Osteocyte (in vitro differentiated cells): ENCODE data around the gene FAF2. TPM values are rescaled to one million over a fixed set of nuclear protein-coding genes. Genes with fewer than 3 reads are reported as not detected.
"Not testable (repeated sequence)": the region's sequence is repeated elsewhere in the genome, so short reads cannot be mapped to it uniquely, and the experiment has no call there.

Experiments used
- DNase-seq: peaks from one replicate; pipeline ENCODE4 v3.0.0; 2021; ENCODE audit warnings: mixed read lengths; ENCODE audit not compliant: unreplicated experiment; ENCODE audit errors: extremely low spot score
- H3K27ac Mint-ChIP-seq: one replicate; pipeline ENCODE4 v1.8.0; 2021; ENCODE audit warnings: mild to moderate bottlenecking, mixed read lengths; ENCODE audit not compliant: unreplicated experiment
- H3K27me3 Mint-ChIP-seq: one replicate; pipeline ENCODE4 v1.8.0; 2021; ENCODE audit warnings: mixed read lengths; ENCODE audit not compliant: unreplicated experiment
- H3K36me3 Mint-ChIP-seq: one replicate; pipeline ENCODE4 v1.8.0; 2021; ENCODE audit warnings: mixed read lengths; ENCODE audit not compliant: unreplicated experiment
- H3K4me1 Mint-ChIP-seq: one replicate; pipeline ENCODE4 v1.8.0; 2021; ENCODE audit warnings: mixed read lengths; ENCODE audit not compliant: unreplicated experiment
- H3K4me3 Mint-ChIP-seq: one replicate; pipeline ENCODE4 v1.8.0; 2021; ENCODE audit warnings: mild to moderate bottlenecking, moderate library complexity, mixed read lengths; ENCODE audit not compliant: unreplicated experiment
- H3K9me3 Mint-ChIP-seq: one replicate; pipeline ENCODE4 v1.8.0; 2021; ENCODE audit warnings: mixed read lengths; ENCODE audit not compliant: unreplicated experiment
- total RNA-seq: library from RNA; stranded (reverse); gene quantifications from 2 replicates; pipeline ENCODE4 v1.2.1, GENCODE V29; 2021
- TF ChIP-seq, protein P1 (sequence below): fragments of 200-600 bp; sonication (generic); IDR thresholded peaks from 2 replicates; pipeline ENCODE4 v1.5.0; 2021; ENCODE audit warnings: antibody characterized with exemption, mild to moderate bottlenecking, moderate library complexity

The FAF2 gene
- total RNA-seq, 1 donor from 2014 or later, result 46.9 TPM

DNA sequence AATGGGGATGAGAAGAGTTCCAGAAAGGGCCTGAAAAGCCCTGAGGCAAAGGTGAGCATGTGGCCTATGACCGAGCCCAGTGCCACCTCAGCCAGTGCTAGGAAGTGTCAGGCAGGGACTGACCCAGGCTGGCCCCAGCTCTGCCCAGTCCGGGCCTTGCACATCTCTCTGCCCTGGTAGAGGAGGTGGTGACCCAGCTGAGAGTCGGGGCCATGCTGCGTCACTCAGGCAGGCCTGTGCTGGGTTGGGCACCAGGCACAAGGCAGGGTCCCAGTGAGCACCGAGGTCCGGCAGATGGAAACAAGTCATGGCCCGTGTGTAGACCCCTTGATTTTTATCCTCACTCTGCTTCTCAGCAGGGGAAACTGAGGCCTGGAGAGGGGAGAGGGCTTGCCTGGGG lies 101.7 kb downstream of the FAF2 start:
- no peaks in the 10 kb centered on the region for H3K36me3 Mint-ChIP-seq
- no peak overlapping the region for H3K27ac Mint-ChIP-seq
- peaks cover 11% of the 10 kb centered on the region for H3K27me3 Mint-ChIP-seq

DNA sequence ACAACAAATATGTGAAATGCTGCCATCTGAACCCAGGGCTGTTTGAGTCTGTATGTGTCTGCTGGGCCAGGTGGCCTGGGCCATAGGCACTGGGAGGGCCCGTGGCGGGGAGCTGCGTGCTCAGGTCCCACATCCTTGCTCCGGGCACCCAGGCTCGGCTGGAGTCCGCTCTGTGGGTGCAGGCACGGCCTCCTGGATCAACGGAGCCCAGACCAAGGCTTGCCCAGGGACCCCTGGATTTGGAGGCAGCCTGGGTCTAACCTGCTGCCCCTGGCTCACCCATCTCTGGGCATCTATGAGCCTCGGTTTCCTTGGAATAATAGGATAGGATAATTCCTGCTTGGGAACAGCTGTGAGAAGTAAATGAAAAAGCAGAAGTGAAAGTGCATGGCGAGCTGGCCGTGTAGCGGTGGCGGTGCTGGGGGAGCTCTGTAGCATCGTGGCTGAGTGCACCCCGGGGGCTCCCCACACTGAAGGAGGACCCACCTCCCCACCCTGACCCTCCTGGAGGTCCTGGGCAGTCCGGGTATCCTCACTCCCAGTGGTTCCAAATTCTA lies 102.2 kb downstream of the FAF2 start:
- no peak for DNase-seq
- peaks cover 15% of the 10 kb centered on the region for H3K4me1 Mint-ChIP-seq
- TF ChIP-seq, protein P1, sequence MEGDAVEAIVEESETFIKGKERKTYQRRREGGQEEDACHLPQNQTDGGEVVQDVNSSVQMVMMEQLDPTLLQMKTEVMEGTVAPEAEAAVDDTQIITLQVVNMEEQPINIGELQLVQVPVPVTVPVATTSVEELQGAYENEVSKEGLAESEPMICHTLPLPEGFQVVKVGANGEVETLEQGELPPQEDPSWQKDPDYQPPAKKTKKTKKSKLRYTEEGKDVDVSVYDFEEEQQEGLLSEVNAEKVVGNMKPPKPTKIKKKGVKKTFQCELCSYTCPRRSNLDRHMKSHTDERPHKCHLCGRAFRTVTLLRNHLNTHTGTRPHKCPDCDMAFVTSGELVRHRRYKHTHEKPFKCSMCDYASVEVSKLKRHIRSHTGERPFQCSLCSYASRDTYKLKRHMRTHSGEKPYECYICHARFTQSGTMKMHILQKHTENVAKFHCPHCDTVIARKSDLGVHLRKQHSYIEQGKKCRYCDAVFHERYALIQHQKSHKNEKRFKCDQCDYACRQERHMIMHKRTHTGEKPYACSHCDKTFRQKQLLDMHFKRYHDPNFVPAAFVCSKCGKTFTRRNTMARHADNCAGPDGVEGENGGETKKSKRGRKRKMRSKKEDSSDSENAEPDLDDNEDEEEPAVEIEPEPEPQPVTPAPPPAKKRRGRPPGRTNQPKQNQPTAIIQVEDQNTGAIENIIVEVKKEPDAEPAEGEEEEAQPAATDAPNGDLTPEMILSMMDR, result no peak
- H3K9me3 Mint-ChIP-seq, result no peaks in the 10 kb centered on the region
- H3K27me3 Mint-ChIP-seq, result peaks cover 11% of the 10 kb centered on the region
- no peak overlapping the region for H3K27ac Mint-ChIP-seq
- no peaks in the 10 kb centered on the region for H3K36me3 Mint-ChIP-seq
- H3K4me3 Mint-ChIP-seq, result no peak overlapping the region

More for the DNA sequence above, 101.7 kb downstream of the FAF2 start:
- peaks cover 13% of the 10 kb centered on the region for H3K4me1 Mint-ChIP-seq
- TF ChIP-seq, protein P1, result no peak
- H3K4me3 Mint-ChIP-seq, result no peak overlapping the region
- H3K9me3 Mint-ChIP-seq, result no peaks in the 10 kb centered on the region
- no peak for DNase-seq

DNA sequence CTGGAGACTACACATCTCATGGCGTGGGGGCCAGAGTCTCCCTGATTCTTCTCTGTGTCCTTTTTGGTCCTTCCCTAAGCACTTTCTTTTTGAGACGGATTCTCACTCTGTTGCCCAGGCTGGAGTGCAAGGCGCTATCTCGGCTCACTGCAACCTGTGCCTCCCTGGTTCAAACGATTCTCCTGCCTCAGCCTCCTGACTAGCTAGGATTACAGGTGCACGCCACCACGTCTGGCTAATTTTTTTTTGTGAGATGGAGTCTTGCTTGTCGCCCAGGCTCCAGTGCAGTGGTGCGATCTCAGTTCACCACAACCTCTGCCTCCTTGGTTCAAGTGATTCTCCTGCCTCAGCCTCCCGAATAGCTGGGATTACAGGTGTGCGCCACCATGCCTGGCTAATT lies 102.8 kb downstream of the FAF2 start:
- DNase-seq, H3K4me3 Mint-ChIP-seq, H3K9me3 Mint-ChIP-seq, H3K27ac Mint-ChIP-seq, H3K36me3 Mint-ChIP-seq: not testable (repeated sequence)
- Mint-ChIP-seq H3K4me1 (peaks cover 19% of the 10 kb centered on the region), H3K27me3 (peaks cover 11% of the 10 kb centered on the region)

DNA sequence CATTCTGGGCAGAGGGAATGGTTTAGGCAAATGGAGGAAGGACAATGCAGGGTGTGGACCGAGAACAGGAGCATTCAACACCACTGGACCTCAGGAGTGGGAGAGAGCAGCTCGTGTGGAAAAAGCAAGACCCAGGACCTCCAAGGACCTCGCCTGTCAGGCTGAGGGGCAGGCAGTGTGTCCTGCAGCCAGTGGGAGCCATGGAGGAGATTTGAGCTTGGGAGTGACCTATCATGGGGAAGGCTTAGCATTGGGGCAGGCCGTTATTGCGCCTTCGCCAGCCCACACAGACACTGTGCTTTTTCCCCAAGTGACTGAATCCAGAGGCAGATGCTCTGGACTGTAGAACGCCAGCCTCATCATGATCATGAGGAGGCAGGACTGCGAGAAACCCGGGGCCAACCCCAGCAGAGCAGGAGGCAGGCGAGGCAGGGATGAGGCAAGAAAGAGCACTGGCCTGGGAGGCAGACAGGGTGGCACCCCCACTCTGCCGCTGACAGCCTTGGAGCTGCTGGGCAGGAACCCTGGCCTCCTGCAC lies 104.2 kb downstream of the FAF2 start:
- Mint-ChIP-seq H3K4me1 (peaks cover 22% of the 10 kb centered on the region), H3K36me3 (no peaks in the 10 kb centered on the region), H3K27ac (no peak overlapping the region), H3K4me3 (no peak overlapping the region), H3K27me3 (peaks cover 11% of the 10 kb centered on the region), H3K9me3 (no peaks in the 10 kb centered on the region)
- no peak for DNase-seq
- TF ChIP-seq, protein P1, result no peak

DNA sequence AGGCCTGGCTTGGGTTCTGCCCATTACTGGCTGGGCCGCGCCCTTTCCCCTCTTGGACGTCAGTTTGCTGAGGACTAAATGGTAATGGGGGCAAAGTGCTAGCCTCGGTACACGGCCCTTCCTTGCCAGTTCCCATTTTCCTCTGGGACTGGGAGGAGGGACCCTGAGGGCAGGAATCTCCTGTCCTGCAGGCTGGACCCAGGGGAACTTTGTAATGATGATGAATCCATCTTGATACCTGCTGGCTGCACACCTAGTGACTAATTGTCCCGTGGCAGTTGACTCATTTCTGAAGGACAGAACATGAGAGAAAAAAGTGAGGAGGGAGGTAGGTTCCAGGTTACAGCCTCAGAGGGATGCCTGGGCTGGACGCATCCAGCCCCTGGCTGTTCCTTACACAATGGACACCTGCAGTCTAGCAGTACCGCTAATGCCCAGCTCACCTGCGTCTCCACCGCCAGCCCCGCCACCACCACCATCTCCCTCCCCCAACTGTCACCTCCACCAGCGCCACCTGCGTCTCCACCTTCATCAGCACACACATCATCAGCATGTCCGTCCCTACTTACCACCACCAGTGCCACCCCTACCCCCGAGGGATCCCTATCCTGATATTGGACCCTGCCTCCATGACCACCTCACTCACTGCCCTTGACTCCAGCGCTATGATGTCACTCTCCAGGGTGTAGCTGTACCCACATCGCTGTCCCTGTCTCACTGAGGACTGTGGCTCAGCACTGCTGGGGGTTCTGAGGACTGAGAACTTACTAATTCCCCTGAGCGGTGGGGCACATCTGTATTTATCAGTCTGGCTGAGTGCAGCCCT lies 105.3 kb downstream of the FAF2 start:
- TF ChIP-seq, protein P1, result no peak
- Mint-ChIP-seq H3K27ac (no peak overlapping the region), H3K27me3 (peaks cover 11% of the 10 kb centered on the region), H3K4me1 (peaks cover 22% of the 10 kb centered on the region), H3K36me3 (no peaks in the 10 kb centered on the region), H3K4me3 (no peak overlapping the region), H3K9me3 (no peaks in the 10 kb centered on the region)
- DNase-seq, result no peak
